Motor neuron (in vitro differentiated cells): ENCODE measurements around the gene CLIC6. TPM values are rescaled to one million over a fixed set of nuclear protein-coding genes. Genes with fewer than 3 reads are reported as not detected.
"Not testable (repeated sequence)": the region's sequence is repeated elsewhere in the genome, so short reads cannot be mapped to it uniquely, and the experiment has no call there.

Experiments
- ATAC-seq, 8 experiments: fragments of 200-7000 bp; cut with Tn5 transposase; replicated peaks in 6 of 8; 2 replicates each; pipeline ENCODE4 v1.8.0; 2021; ENCODE audit warnings: mild to moderate bottlenecking in 8 of 8, moderate library complexity in 8 of 8
- H3K27ac ChIP-seq, 2 donors: fragments of 250-450 bp; sonication (Bioruptor Pico); 2 replicates each; pipeline ENCODE4 v1.9.0; 2021; ENCODE audit warnings: antibody characterized with exemption in 2 of 2, mild to moderate bottlenecking in 2 of 2, moderate library complexity in 1 of 2
- H3K4me1 ChIP-seq, 2 donors: fragments of 250-450 bp; sonication (Bioruptor Pico); replicated peaks in 1 of 2; 2 replicates each; pipeline ENCODE4 v1.6.1; 2021; ENCODE audit warnings: antibody characterized with exemption in 2 of 2, mild to moderate bottlenecking in 2 of 2, moderate library complexity in 1 of 2
- H3K4me3 ChIP-seq, 5 donors: fragments of 250-450 bp; sonication (Bioruptor Pico); 2 replicates each; pipeline ENCODE4 v1.9.0; 2021; ENCODE audit warnings: antibody characterized with exemption in 5 of 5, mild to moderate bottlenecking in 5 of 5, moderate library complexity in 4 of 5
- WGBS, 10 experiments: fragments of 450-650 bp; shearing (Covaris generic); methylation state at CpG; one replicate each; pipeline ENCODE4 v1.0.0; 2022; 5-methylcytosine and 5-hydroxymethylcytosine counted together
- in situ Hi-C, 9 experiments: fragments of 400-800 bp; cut with MboI; loops; one replicate each; pipeline ENCODE4 v1.15.0; 2021; ENCODE audit warnings: low sequenced_read_pairs in 9 of 9, low pct_unique_long_range_greater_than_20kb in 2 of 9; ENCODE audit not compliant: unreplicated experiment in 9 of 9
- total RNA-seq, 8 experiments: library from RNA; unstranded; fragments of 300-600 nt; gene quantifications; 2 replicates each; pipeline versions ENCODE4 v1.2.3 to v1.2.4, GENCODE V29; 2022

The CLIC6 gene
- total RNA-seq, 8 experiments from 2014 or later: 0.05 to 3.0 (median 0.13) TPM

DNA sequence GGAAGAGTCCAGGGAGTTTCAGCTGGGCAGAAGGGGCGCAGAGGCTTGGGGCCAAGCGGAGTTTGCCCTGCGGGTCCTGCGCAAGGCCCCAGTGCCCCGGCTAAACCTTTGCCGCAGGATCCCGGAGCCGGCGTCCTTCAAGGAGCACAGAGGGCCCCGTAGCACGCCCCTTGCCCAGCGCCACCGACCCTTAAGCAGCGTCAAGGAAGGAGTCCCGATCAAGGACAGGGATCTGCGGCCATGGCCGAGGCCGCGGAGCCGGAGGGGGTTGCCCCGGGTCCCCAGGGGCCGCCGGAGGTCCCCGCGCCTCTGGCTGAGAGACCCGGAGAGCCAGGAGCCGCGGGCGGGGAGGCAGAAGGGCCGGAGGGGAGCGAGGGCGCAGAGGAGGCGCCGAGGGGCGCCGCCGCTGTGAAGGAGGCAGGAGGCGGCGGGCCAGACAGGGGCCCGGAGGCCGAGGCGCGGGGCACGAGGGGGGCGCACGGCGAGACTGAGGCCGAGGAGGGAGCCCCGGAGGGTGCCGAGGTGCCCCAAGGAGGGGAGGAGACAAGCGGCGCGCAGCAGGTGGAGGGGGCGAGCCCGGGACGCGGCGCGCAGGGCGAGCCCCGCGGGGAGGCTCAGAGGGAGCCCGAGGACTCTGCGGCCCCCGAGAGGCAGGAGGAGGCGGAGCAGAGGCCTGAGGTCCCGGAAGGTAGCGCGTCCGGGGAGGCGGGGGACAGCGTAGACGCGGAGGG is 520 bp downstream of the CLIC6 start:
- in situ Hi-C loops: no loop called here
- Histone ChIP-seq H3K4me1 (peaks cover 0 to 4% of the 10 kb centered on the region in 2 donors), H3K4me3 (peak overlapping the region in 3 of 5 donors; percentile 8 to 21 (median 17)), H3K27ac (no peak overlapping the region)
- ATAC-seq: peak; percentile 18 to 63 (median 53)
- 0 to 60% (median 10%) methylated on average over 1 to 4 of the region's 74 CpGs; no CpG with 5 or more reads in 7 of the 10 experiments for WGBS, 10 experiments

GRCh38 chr21:34669880-34670219 is 1.1 kb downstream of the CLIC6 start:
- peak in 1 of 8 experiments; percentile 40 for ATAC-seq
- peak overlapping the region; percentile 16 to 32 (median 21) for H3K4me3 ChIP-seq

DNA sequence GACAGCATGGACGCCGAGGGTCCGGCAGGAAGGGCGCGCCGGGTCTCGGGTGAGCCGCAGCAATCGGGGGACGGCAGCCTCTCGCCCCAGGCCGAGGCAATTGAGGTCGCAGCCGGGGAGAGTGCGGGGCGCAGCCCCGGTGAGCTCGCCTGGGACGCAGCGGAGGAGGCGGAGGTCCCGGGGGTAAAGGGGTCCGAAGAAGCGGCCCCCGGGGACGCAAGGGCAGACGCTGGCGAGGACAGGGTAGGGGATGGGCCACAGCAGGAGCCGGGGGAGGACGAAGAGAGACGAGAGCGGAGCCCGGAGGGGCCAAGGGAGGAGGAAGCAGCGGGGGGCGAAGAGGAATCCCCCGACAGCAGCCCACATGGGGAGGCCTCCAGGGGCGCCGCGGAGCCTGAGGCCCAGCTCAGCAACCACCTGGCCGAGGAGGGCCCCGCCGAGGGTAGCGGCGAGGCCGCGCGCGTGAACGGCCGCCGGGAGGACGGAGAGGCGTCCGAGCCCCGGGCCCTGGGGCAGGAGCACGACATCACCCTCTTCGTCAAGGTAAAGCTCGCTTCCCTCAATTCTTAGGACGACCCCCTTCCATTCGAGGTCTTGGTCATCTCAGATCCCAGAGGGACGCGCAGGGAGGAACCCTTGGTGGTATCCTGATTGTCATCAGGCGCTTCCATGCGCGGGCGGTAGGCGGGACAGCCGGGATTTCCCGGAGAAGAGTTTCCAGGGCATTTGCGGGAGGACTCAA is 1.6 kb downstream of the CLIC6 start:
- 0 to 20% (median 3%) methylated on average over 1 to 8 of the region's 70 CpGs; no CpG with 5 or more reads in 7 of the 10 experiments for WGBS, 10 experiments
- Histone ChIP-seq H3K4me1 (peaks cover 0 to 4% of the 10 kb centered on the region in 2 donors), H3K27ac (no peak overlapping the region), H3K4me3 (peak overlapping the region; percentile 16 to 32 (median 21))
- in situ Hi-C loops: no loop called here
- peak; percentile 18 to 71 (median 60) for ATAC-seq

More at GRCh38 chr21:34669880-34670219, 1.1 kb downstream of the CLIC6 start:
- no CpG with 5 or more reads among the region's 46 CpGs for WGBS, 10 experiments
- H3K4me1 ChIP-seq, H3K27ac ChIP-seq, in situ Hi-C loops: not testable (repeated sequence)

GRCh38 chr21:34670962-34671348 is 2.2 kb downstream of the CLIC6 start:
- Histone ChIP-seq H3K4me1 (peaks cover 0 to 4% of the 10 kb centered on the region in 2 donors), H3K4me3 (peak overlapping the region in 1 of 5 donors; percentile 32), H3K27ac (no peak overlapping the region)
- 0 to 41% (median 21%) methylated on average over 1 to 5 of the region's 8 CpGs for WGBS, 10 experiments
- no peak for ATAC-seq
- in situ Hi-C loops: no loop called here

GRCh38 chr21:34671462-34671861 is 2.7 kb downstream of the CLIC6 start:
- ATAC-seq: no peak
- no peak overlapping the region for H3K4me3 ChIP-seq
- 38 to 100% (median 83%) methylated on average over 1 of the region's 1 CpG; no CpG with 5 or more reads in 3 of the 10 experiments for WGBS, 10 experiments
- in situ Hi-C loops: no loop called here
- H3K4me1 ChIP-seq: peaks cover 0 to 4% of the 10 kb centered on the region in 2 donors
- no peak overlapping the region for H3K27ac ChIP-seq

DNA sequence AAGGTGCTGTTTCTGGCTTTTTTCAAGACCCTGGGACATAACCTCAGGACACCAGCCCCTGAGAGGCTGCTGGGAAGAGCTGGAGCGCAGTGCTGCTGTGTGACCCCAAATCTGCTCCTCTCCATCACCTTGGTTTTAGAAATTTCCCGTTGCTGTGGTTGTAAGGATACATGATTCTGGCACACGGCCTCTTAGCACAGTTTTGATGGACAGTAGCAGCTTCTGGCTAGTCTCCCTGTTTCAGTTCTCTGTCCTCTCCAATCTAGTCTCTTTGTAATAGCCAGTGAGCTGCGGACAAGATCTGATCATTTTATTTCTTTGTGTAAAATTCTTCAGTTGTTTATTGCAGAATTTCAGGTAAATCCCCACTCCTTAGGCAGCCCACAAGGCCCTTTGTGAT is 3.1 kb downstream of the CLIC6 start:
- no peak overlapping the region for H3K4me3 ChIP-seq
- no peak for ATAC-seq
- 27 to 100% (median 75%) methylated on average over 1 to 4 of the region's 4 CpGs; no CpG with 5 or more reads in 1 of the 10 experiments for WGBS, 10 experiments
- H3K4me1 ChIP-seq: peaks cover 0 to 4% of the 10 kb centered on the region in 2 donors
- in situ Hi-C loops: no loop called here
- no peak overlapping the region for H3K27ac ChIP-seq

- Histone ChIP-seq H3K4me1 (peaks cover 0 to 4% of the 10 kb centered on the region in 2 donors), H3K4me3 (no peak overlapping the region), H3K27ac (no peak overlapping the region)
- whole genome bisulfite sequencing, 10 experiments: 50 to 80% (median 75%) methylated on average over 1 to 3 of the region's 3 CpGs; no CpG with 5 or more reads in 3 of the 10 experiments
- ATAC-seq: no peak
- in situ Hi-C loops: no loop called here
These were observed 4.2 kb downstream of the CLIC6 start for GRCh38 chr21:34673006-34673405.

GRCh38 chr21:34674468-34674867 is 5.7 kb downstream of the CLIC6 start:
- no peak for ATAC-seq
- in situ Hi-C loops: no loop called here
- no peak overlapping the region for H3K4me3 ChIP-seq
- H3K27ac ChIP-seq: no peak overlapping the region
- peaks cover 0 to 4% of the 10 kb centered on the region in 2 donors for H3K4me1 ChIP-seq

DNA sequence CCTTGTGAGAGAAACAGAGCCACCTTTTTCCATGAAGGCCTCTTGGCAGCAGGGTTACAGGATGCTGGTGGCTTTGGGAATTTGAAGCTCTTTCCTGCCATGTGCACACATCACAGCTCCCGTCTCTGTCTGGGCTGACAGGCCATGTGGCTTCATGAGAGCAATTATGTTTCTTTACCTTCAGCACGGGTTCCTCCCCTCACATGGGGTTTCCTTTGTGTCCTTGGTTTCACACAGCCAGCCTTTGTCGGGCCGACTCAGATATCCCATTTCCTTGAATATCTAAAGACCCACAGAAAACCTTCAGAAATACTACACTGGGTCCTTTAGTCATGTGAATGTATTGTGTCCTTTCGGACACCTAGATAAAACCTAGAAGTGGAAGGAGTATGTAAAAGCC is 7.1 kb downstream of the CLIC6 start:
- no peak for ATAC-seq
- in situ Hi-C loops: loop anchor here in 1 of 9 experiments (25.0 kb wide), 1 partner anchor 211 kb away; no protein-coding TSS in a partner anchor
- Histone ChIP-seq H3K27ac (no peak overlapping the region), H3K4me3 (no peak overlapping the region), H3K4me1 (no peaks in the 10 kb centered on the region)
- 0 to 100% (median 46%) methylated on average over 1 to 3 of the region's 5 CpGs; no CpG with 5 or more reads in 4 of the 10 experiments for WGBS, 10 experiments

GRCh38 chr21:34679051-34679450 is 10.3 kb downstream of the CLIC6 start:
- in situ Hi-C loops: loop anchor here in 1 of 9 experiments (25.0 kb wide), 1 partner anchor 208 kb away; no protein-coding TSS in a partner anchor
- Histone ChIP-seq H3K4me3 (no peak overlapping the region), H3K4me1 (no peaks in the 10 kb centered on the region), H3K27ac (no peak overlapping the region)
- ATAC-seq: no peak
- 15 to 56% (median 37%) methylated on average over 1 to 5 of the region's 5 CpGs; no CpG with 5 or more reads in 2 of the 10 experiments for WGBS, 10 experiments

GRCh38 chr21:34684174-34684876 is 15.5 kb downstream of the CLIC6 start:
- in situ Hi-C loops: loop anchor here in 1 of 9 experiments (25.0 kb wide), 1 partner anchor 203 kb away; no protein-coding TSS in a partner anchor
- ATAC-seq: no peak
- Histone ChIP-seq H3K4me3 (no peak overlapping the region), H3K27ac (no peak overlapping the region), H3K4me1 (no peaks in the 10 kb centered on the region)
- WGBS, 10 experiments: 40 to 90% (median 57%) methylated on average over 1 to 2 of the region's 2 CpGs; no CpG with 5 or more reads in 5 of the 10 experiments

DNA sequence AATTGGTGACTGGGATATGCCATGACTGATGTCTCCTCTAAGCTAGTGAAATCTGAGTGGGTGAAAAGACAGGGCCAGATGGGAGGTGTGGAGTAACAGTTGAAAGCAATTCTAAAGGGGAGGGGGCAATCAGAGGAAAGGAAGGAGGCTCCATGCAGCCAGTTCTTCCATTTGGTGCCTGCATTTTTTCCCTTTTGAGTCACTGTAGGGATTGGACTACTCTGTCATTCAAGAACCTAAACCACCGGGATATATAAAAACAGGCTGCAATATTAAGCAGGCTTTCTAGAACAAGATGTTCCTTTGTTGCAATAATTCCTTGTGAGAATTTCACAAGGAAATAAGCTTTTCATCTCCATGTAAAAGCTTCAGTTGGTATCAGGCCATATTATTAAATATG is 18.3 kb downstream of the CLIC6 start:
- Histone ChIP-seq H3K27ac (no peak overlapping the region), H3K4me1 (peaks cover 0 to 5% of the 10 kb centered on the region in 2 donors), H3K4me3 (no peak overlapping the region)
- ATAC-seq: no peak
- in situ Hi-C loops: loop anchor here in 1 of 9 experiments (25.0 kb wide), 1 partner anchor 200 kb away; no protein-coding TSS in a partner anchor
- WGBS, 10 experiments: 0 to 100% (median 0%) methylated on average over 1 of the region's 1 CpG; no CpG with 5 or more reads in 2 of the 10 experiments
